ENCODE results near the gene SYT7.

GRCh38 chr11:61534933-61535839 is 45.7 kb downstream of the SYT7 start:
- TF ChIP-seq EZH2 (optimal IDR thresholded peaks at IDR 0.05; ENCODE audit: low read depth, low read length) (no peak), CTCF (IDR thresholded peaks at IDR 0.05; ENCODE audit: low read length) (no peak), EZH2phosphoT487 (IDR thresholded peaks at IDR 0.05; ENCODE audit: low read length) (no peak)

All from MM.1S (cell line).